WTC11 (cell line): ENCODE results near the gene FBXL16.

Experiments
- CREB1 ChIP-seq: sonication (generic); formaldehyde crosslinking; IDR thresholded peaks from 2 replicates; pipeline ENCODE4 v1.8.0; 2023; ENCODE audit warnings: mild to moderate bottlenecking, missing genetic modification reagents
- CTCF ChIP-seq: fragments of 200-600 bp; IDR thresholded peaks from 2 replicates; pipeline ENCODE4 v1.8.0; 2022; ENCODE audit warnings: antibody characterized with exemption
- FOXJ3 ChIP-seq: sonication (generic); formaldehyde crosslinking; IDR thresholded peaks from 2 replicates; pipeline ENCODE4 v1.9.0; 2021; ENCODE audit warnings: missing genetic modification reagents, mild to moderate bottlenecking, borderline replicate concordance
- JUN ChIP-seq: sonication (generic); formaldehyde crosslinking; IDR thresholded peaks from 2 replicates; pipeline ENCODE4 v1.8.0; 2023; ENCODE audit warnings: mild to moderate bottlenecking, missing genetic modification reagents
- NR2C2 ChIP-seq: sonication (generic); formaldehyde crosslinking; IDR thresholded peaks from 2 replicates; pipeline ENCODE4 v1.8.0; 2022; ENCODE audit warnings: mild to moderate bottlenecking, missing genetic modification reagents
- NR3C1 ChIP-seq: sonication (generic); formaldehyde crosslinking; conservative IDR thresholded peaks from 2 replicates; pipeline ENCODE4 v1.8.1; 2023; ENCODE audit warnings: low read depth, mild to moderate bottlenecking, missing genetic modification reagents
- SP1 ChIP-seq: sonication (generic); formaldehyde crosslinking; conservative IDR thresholded peaks from 2 replicates; pipeline ENCODE4 v1.8.1; 2022; ENCODE audit warnings: missing genetic modification reagents
- TEAD1 ChIP-seq: sonication (generic); formaldehyde crosslinking; IDR thresholded peaks from 2 replicates; pipeline ENCODE4 v1.8.0; 2022; ENCODE audit warnings: mild to moderate bottlenecking, missing genetic modification reagents
- TP53 ChIP-seq: sonication (generic); formaldehyde crosslinking; IDR thresholded peaks from 2 replicates; pipeline ENCODE4 v1.8.1; 2023; ENCODE audit warnings: mild to moderate bottlenecking, missing genetic modification reagents
- USF2 ChIP-seq: sonication (generic); formaldehyde crosslinking; IDR thresholded peaks from 2 replicates; pipeline ENCODE4 v1.8.1; 2023; ENCODE audit warnings: mild to moderate bottlenecking, missing genetic modification reagents, moderate library complexity
- ZBTB21 ChIP-seq: sonication (generic); formaldehyde crosslinking; IDR thresholded peaks from 2 replicates; pipeline ENCODE4 v1.8.1; 2023; ENCODE audit warnings: mild to moderate bottlenecking, missing genetic modification reagents, borderline replicate concordance
- ZBTB43 ChIP-seq: sonication (generic); formaldehyde crosslinking; IDR thresholded peaks from 2 replicates; pipeline ENCODE4 v1.8.1; 2023; ENCODE audit warnings: mild to moderate bottlenecking, missing genetic modification reagents
- ZNF263 ChIP-seq: sonication (generic); formaldehyde crosslinking; IDR thresholded peaks from 2 replicates; pipeline ENCODE4 v1.8.1; 2022; ENCODE audit warnings: low read depth, mild to moderate bottlenecking, moderate library complexity, missing genetic modification reagents

GRCh38 chr16:679814-680624 lies 25.6 kb downstream of the FBXL16 start, which contains the start of gene STUB1:
- TF ChIP-seq ZBTB43 (CRISPR knock-in tag) = no peak
- peak; percentile 54 for TF ChIP-seq SP1 (CRISPR knock-in tag)
- no peak for TF ChIP-seq CTCF
- TF ChIP-seq CREB1 (CRISPR knock-in tag) = no peak
- TF ChIP-seq TEAD1 (CRISPR knock-in tag) = no peak
- TF ChIP-seq ZBTB21 (CRISPR knock-in tag) = no peak; the same call in 1 of the 2 replicates
- TF ChIP-seq USF2 (CRISPR knock-in tag) = no peak
- no peak for TF ChIP-seq NR3C1
- TF ChIP-seq FOXJ3 (CRISPR knock-in tag) = no peak
- TF ChIP-seq ZNF263 = no peak
- no peak for TF ChIP-seq JUN (CRISPR knock-in tag)
- no peak for TF ChIP-seq NR2C2 (CRISPR knock-in tag)
- TF ChIP-seq TP53 (CRISPR knock-in tag) = peak; percentile 55; the same call in 1 of the 2 replicates
